Mucosa of stomach (tissue), 1 donor: Measurements from ENCODE around the gene PRDM5.

ENCODE experiments used
- H3K27me3 ChIP-seq: one replicate; pipeline ENCODE4 v1.7.0; 2013; ENCODE audit warnings: mild to moderate bottlenecking, low read length; ENCODE audit not compliant: control insufficient read depth, insufficient read depth
- H3K36me3 ChIP-seq: one replicate; pipeline ENCODE4 v1.7.0; 2013; ENCODE audit warnings: low read length; ENCODE audit not compliant: control insufficient read depth, insufficient read depth
- H3K4me1 ChIP-seq: one replicate; pipeline ENCODE4 v1.7.0; 2013; ENCODE audit warnings: mild to moderate bottlenecking, low read length; ENCODE audit not compliant: control insufficient read depth, insufficient read depth
- H3K4me3 ChIP-seq: one replicate; pipeline ENCODE4 v1.7.0; 2013; ENCODE audit warnings: low read length
- H3K9ac ChIP-seq: one replicate; pipeline ENCODE4 v1.7.0; 2013; ENCODE audit warnings: mild to moderate bottlenecking, low read length, moderate library complexity
- H3K9me3 ChIP-seq: one replicate; pipeline ENCODE4 v1.7.0; 2013; ENCODE audit warnings: mild to moderate bottlenecking, low read length, moderate library complexity; ENCODE audit not compliant: control insufficient read depth
- donor health status: Pancreatic carcinoma.

PRDM5 gene

DNA sequence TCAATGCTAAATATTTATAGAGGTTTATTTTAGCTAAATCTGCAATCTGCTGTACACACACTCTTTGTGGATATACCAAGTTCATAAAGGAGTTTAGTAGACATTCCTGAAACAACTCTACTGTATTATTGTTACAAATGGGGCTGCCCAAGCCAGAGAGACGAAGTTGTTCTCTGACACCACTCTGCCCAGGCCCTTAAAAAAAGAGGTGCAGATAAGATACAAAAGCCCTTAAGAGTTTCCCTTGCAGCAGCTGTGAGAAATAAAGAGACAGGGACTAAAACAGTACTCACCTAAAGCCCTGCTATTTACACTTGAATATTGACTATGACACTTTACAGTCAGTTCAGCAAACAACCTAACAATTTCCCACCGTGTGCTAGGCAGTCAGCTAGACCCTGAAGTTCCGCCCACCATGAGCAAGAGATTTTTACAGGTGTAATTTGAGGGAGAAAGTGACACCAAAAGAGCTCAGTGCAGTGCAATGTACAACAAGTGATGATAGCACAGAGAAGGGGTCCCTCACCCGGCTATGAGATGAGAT is 191.7 kb downstream of the PRDM5 start:
- Histone ChIP-seq H3K9ac (no peak overlapping the region), H3K4me3 (no peak overlapping the region), H3K9me3 (no peaks in the 10 kb centered on the region), H3K36me3 (no peaks in the 10 kb centered on the region), H3K4me1 (no peaks in the 10 kb centered on the region), H3K27me3 (no peaks in the 10 kb centered on the region)

DNA sequence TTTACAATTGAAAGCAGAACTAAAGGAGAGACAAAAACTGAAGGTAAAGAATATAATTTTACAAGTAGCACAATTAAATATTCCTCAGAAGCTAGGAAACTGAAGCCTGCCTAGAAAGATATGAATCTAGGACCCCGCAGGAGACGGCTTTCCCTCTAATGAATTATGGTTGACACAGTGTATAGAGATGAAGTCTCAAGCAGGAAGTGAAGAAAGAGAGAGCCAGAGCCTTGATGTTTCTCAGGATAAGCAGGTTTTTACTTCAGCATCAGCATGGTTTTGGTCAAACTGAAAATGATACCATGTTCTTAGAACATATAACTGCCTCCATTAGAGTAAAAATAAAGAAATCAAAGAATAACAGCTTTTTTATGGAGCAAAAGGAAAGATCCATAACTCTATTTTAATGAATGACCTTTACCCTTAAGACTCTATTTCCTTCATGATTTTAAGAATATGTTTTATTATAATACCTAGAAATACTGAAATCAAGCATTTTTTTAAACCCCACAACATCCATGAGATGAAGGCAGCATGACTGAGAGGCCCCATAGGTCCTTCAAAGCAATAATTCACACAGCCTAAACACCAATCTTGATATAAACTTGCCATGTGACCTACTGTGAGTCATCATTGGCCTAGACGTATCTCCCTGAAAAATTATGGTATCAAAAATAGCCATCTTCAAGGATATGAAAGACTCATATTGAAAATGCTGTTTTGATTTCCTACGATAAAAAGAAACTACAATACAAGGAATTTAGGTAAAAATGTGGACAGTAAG is 193.4 kb downstream of the PRDM5 start:
- Histone ChIP-seq H3K27me3 (no peaks in the 10 kb centered on the region), H3K36me3 (no peaks in the 10 kb centered on the region), H3K4me1 (no peaks in the 10 kb centered on the region), H3K4me3 (no peak overlapping the region), H3K9me3 (no peaks in the 10 kb centered on the region), H3K9ac (no peak overlapping the region)

- Histone ChIP-seq H3K9me3 (no peaks in the 10 kb centered on the region), H3K36me3 (no peaks in the 10 kb centered on the region), H3K4me1 (no peaks in the 10 kb centered on the region), H3K9ac (no peak overlapping the region), H3K27me3 (no peaks in the 10 kb centered on the region), H3K4me3 (no peak overlapping the region)
Measured at GRCh38 chr4:120725639-120726580, 196.6 kb downstream of the PRDM5 start.

GRCh38 chr4:120724656-120725055 is 197.9 kb downstream of the PRDM5 start:
- no peak overlapping the region for H3K4me3 ChIP-seq
- no peaks in the 10 kb centered on the region for H3K9me3 ChIP-seq
- no peaks in the 10 kb centered on the region for H3K27me3 ChIP-seq
- H3K4me1 ChIP-seq: no peaks in the 10 kb centered on the region
- no peak overlapping the region for H3K9ac ChIP-seq
- H3K36me3 ChIP-seq: no peaks in the 10 kb centered on the region

- Histone ChIP-seq H3K36me3 (no peaks in the 10 kb centered on the region), H3K9ac (no peak overlapping the region), H3K9me3 (no peaks in the 10 kb centered on the region), H3K4me1 (no peaks in the 10 kb centered on the region), H3K27me3 (no peaks in the 10 kb centered on the region), H3K4me3 (no peak overlapping the region)
Measured at GRCh38 chr4:120723986-120724385, 198.5 kb downstream of the PRDM5 start.

- Histone ChIP-seq H3K4me3 (no peak overlapping the region), H3K9me3 (no peaks in the 10 kb centered on the region), H3K27me3 (no peaks in the 10 kb centered on the region), H3K9ac (no peak overlapping the region), H3K4me1 (no peaks in the 10 kb centered on the region), H3K36me3 (no peaks in the 10 kb centered on the region)
Measured at GRCh38 chr4:120723105-120723504, 199.4 kb downstream of the PRDM5 start.

GRCh38 chr4:120722655-120723054 is 199.9 kb downstream of the PRDM5 start:
- Histone ChIP-seq H3K27me3 (no peaks in the 10 kb centered on the region), H3K4me3 (no peak overlapping the region), H3K36me3 (no peaks in the 10 kb centered on the region), H3K9ac (no peak overlapping the region), H3K4me1 (no peaks in the 10 kb centered on the region), H3K9me3 (no peaks in the 10 kb centered on the region)

GRCh38 chr4:120720354-120720934 is 202.1 kb downstream of the PRDM5 start:
- no peak overlapping the region for H3K4me3 ChIP-seq
- no peaks in the 10 kb centered on the region for H3K4me1 ChIP-seq
- no peaks in the 10 kb centered on the region for H3K36me3 ChIP-seq
- H3K9ac ChIP-seq: no peak overlapping the region
- no peaks in the 10 kb centered on the region for H3K27me3 ChIP-seq
- no peaks in the 10 kb centered on the region for H3K9me3 ChIP-seq

- H3K9ac ChIP-seq: no peak overlapping the region
- no peaks in the 10 kb centered on the region for H3K9me3 ChIP-seq
- H3K27me3 ChIP-seq: no peaks in the 10 kb centered on the region
- no peak overlapping the region for H3K4me3 ChIP-seq
- no peaks in the 10 kb centered on the region for H3K36me3 ChIP-seq
- H3K4me1 ChIP-seq: no peaks in the 10 kb centered on the region
Measured at GRCh38 chr4:120718979-120719566, 203.5 kb downstream of the PRDM5 start.

DNA sequence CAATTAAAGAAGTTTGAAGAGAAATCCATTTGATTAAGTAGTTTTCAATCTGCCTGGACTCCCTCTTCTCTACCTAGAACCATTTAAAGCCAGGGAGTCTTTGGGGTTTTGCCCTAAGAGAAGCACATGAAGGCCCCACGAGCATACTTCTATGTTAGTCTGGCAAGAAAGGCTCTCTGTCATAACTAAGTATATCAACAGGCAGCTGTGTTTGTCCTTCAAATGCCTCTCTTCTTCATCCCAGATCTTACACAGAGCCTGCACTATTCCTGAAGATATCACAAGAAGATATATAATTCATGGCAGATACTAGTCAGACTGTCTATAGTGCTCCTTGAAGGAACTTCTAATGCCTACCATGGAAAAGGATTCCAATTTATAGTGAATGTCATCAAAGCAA is 206.2 kb downstream of the PRDM5 start:
- no peak overlapping the region for H3K4me3 ChIP-seq
- H3K36me3 ChIP-seq: no peaks in the 10 kb centered on the region
- no peaks in the 10 kb centered on the region for H3K9me3 ChIP-seq

GRCh38 chr4:120714417-120715010 is 208.0 kb downstream of the PRDM5 start:
- H3K36me3 ChIP-seq: no peaks in the 10 kb centered on the region

More for the DNA sequence above, 206.2 kb downstream of the PRDM5 start:
- Histone ChIP-seq H3K9ac (no peak overlapping the region), H3K4me1 (no peaks in the 10 kb centered on the region), H3K27me3 (no peaks in the 10 kb centered on the region)

More at GRCh38 chr4:120714417-120715010, 208.0 kb downstream of the PRDM5 start:
- Histone ChIP-seq H3K4me1 (no peaks in the 10 kb centered on the region), H3K27me3 (no peaks in the 10 kb centered on the region), H3K9me3 (no peaks in the 10 kb centered on the region), H3K4me3 (no peak overlapping the region), H3K9ac (no peak overlapping the region)
